Stromal cell of bone marrow (primary cell): ENCODE results near the gene IGSF11.

Experiments
- DNase-seq: peaks from one replicate; pipeline ENCODE4 v3.0.0-alpha.2; 2012; ENCODE audit warnings: low read depth

The IGSF11 gene

DNA sequence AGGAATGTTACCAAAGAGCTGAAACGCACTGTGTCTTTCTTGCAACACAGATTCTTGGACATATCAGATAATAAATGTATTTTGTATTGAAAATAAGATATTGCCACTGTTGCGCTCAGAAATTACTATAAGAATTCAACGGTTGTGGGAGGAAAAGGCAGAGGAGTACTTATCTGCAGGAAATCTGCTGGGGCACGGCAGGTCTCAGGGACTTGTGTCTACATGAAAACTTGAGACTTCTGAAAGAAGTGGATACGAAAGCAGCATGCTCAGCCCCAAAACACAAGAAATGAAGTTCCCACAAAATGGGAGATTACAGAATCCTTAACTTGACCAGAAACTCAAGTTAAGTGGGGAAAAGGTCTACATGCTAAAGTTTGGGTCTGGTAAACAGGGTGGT is 86.5 kb downstream of the IGSF11 start:
- DNase-seq: no peak

DNA sequence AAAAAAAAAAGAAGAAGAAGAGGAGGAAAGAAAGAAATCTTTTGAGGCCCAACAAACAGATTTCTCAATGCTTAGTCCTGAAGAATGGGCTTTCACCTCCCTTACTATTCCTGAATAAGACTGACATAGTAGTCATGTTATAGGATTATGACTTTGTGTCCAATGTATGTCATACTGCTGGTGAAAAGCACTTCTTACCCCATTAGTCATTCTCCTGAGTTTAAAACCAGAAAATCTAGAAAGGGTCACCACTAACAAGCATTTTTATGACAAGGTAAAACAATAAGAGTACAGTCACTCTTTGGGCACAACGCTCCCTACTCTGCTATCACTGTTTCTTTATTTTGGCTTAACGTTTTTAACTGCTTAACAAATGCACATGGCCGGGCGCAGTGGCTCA is 88.2 kb downstream of the IGSF11 start:
- DNase-seq: no peak

DNA sequence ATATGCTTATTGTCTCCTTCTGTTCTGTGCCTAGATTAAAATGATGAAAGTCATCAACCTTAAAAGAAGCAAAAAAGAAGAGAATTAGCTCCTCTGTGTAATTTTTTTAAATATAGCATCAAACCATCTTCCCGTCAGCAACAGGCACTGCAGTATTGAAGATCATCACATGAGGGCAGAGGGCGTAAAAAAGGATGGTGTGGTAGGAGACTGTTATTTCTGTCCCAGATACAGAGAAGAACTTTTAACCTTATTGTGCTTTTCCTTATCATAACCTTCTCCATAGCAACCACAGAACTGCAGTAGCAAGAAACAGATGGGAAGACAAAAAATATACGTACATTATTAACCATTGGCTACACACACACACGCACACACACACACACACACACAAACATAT is 88.8 kb downstream of the IGSF11 start:
- no peak for DNase-seq

DNA sequence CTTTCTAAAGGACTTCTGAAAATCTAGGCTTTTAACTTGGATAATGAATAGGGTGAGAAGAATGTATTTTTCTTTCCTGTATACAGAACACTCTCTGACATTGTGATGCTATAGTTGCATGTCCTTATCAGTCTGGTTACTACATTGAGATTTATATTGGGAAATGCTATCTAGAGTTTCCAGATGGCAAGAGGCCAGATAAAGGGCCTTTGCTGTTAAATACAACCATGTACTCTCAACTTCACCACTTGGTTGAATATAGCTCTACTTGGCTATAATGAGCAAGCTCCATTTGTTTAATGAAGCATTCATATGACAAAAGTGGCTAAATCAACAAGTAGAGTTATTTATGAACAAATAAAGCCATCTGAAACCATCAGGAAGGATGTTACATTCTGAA is 91.0 kb downstream of the IGSF11 start:
- no peak for DNase-seq

DNA sequence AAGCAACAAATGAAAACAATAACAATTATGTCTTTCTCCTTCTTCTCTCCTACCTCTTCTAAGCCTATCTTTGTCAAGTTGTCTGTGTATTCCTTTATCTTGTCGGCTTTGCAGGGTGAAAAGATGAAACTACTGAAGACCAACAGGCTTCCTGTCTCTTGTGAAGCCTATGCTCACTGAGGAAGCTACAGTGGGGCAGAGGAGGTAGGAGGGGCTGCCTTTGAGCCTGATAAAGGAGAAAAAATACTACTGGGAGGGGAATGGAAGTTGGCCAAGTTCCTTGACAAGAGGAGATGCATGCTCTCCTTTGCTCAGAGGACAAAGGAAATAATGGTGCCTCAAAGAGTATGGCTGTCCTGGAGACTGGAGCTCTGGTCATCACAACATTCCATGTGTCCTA is 92.0 kb downstream of the IGSF11 start:
- DNase-seq: no peak

DNA sequence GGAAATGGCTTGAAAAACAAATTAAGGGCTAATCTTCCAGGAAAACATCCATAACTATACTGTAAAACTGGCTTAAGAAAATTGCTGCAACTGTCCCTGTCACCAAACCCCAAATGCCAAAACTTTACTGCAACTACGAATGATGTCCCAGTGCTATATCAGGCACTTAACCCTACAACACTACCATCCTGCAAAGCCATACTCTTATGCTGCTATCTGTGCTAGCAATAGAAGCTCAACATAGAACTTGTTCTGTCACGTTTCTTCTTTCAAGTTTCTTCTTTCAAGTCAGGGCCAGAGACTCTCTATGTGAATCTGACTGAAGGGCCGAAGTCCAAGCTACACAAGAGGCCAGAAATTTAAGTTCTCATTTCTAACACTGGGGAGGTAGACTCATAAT is 92.5 kb downstream of the IGSF11 start:
- DNase-seq: no peak

DNA sequence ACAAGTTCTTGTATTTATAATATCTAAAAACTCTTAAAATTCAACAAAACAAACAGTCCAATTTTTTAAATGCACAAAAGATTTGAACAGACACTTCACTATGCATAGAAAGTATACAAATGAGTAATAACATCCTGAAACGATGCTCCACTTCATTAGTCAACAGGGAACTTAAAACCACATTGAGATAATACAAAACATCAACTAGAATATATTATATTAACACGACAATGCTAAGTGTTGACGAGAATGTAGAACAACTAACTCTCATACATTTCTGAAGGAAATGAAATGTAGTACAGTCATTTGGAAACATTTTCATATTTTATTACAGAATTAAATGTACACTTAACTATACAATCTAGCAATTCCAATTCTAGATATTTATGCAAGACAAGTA is 93.4 kb downstream of the IGSF11 start:
- DNase-seq: no peak

DNA sequence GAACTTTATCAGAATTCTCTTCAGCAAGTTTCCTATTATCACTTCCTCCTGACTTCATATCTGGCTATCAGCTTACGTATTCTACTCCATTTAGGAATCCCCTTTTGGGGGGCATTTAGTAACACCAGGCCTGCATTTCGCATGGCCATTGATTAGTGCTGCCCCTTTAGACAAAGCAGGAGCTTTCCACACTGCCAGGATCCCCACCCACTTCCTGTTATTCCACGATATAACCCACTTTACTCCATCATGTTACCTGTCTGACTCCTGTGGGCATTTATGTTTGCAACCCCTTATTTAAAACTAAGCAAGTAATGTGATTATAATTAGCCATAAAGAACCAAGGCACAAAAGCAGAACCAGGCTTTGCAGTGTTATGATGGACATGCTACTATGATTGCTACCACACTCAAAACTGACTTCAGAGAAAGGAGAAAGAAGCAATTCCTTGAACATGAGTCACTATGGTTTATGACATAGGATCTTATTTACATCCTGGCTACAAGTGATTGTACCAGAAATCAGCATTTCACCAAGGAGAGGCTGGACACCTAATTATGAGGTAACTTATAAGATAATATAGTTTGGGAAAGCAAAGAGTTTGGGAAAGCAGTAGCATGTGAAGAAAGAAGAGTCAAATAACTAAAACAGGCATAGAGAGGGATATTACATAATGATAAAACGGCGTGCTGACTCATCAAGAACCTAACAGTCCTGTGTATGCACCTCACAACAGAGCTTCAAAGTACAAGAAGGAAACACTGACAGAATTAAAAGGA is 96.3 kb downstream of the IGSF11 start:
- DNase-seq: no peak

DNA sequence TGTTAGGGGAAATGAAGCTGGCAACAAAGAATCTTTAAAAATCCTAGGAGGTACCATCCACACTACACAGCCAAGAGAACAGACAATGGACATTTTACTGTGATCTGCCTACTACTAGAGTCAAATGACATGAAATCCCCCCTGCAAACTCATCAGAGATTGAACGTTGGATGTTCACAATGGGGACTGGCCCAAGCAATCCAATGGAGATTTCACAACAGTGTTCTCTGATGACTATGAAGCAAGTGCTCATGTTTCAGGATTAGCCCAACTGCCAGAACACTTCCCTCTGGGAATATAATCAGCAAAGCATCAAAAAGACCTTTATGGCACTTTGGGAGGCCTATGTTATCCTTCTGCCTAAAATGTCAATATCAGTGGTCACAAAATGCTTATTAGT is 97.8 kb downstream of the IGSF11 start:
- peak; percentile 29 for DNase-seq

DNA sequence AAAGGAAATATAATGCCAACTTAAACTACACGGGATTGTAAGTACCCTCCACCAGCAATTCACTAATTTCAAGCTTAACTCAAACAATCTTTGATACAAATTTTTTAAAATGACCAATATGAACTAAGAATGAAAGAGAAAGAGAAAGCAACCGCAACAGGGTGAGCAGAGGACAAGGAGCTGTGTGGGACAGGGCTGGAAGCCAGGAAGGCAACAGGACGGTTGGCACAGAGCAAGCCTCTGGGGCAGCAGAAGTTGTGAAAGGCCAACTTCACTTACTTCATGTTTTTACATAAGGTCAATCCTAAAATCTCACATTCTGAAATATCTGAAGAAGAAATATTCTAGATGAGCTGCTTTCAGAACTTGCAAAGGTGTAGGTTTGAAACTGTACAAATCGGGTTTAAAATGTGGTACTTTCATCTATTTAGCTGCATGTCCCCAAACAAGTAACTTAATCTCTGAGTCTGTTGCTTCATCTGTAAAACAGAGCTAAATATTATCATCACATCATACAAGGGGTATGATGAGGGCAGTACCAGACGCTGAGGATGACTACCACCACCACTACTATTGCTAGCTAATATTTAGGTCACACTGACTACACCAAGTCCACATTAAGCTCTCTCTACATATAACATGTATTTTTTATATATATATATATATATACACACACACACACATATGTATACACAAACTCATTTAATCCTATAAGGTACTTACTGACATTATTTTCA is 101.7 kb downstream of the IGSF11 start:
- peak; percentile 26 for DNase-seq

DNA sequence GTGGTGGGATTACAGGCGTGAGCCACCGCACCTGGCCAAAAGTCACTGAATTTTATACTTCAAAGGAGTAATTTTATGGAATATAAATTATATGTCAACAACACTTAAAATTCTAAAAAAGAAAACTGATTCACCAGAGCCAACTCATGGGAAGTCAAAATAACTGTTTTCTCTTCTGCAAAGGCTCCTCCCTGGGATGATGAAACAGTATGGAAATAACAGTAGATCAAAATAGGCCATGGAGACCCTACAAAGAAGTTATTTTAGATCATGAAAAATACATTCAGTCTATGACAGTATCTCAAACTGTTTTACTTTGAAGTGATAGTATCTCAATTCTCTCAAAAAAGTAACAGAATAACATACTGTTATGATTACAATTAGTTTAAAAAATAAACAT is 102.7 kb downstream of the IGSF11 start:
- no peak for DNase-seq

DNA sequence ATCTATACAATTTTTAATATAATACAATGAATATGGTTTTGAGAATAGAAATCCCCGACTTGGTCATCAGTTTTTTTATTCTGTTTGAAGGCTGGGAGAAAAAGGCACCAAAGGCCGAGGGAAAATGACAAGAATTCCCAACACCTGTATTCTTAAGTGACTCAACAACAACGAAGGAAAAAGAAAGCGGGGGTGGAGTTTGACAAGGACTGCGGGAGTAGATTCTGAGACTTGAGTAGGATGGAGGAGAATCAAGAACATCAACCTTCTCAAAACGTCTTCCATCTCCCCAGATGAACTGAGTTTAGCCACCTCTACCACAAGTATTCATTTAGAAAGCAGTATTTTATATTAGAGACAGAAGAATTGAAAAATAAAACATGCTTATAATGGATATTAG is 107.2 kb downstream of the IGSF11 start:
- no peak for DNase-seq

DNA sequence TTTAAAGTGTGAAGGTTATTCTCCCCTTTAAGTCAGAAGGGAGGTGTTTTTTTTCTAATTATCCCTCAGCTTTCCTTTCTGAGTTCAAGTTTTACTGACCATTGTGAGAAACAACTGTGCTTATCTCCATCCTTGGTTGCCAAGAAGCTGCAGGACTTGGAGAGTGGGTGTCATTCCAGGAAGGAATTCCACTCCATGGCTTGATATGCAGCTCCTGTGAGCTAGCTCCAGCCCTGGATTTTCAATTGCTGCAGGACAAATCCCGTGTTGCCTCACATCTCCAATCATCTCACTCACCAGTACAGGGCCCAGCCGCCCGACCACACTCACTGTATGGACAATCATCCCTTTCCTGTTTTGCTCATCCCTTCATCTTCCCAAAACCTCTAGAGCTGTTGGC is 122.5 kb downstream of the IGSF11 start:
- DNase-seq: no peak

DNA sequence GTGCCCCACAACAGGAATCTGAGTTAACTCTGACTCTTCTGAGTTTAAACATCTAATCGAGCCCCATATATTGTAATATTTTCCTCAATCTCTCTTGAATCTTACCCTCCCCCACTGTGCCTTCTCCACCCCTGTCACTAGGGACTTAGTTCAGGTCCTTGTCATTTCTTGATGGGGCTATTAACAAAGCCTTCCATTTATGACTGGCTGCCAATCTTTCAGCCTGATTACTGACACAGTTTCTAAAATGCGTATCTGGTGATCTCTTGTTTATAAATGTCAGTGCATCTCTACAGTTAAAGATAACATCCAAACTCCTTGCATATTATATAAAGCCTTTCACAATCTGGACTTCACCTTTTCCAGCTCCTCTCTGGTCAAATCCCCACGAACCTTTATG is 124.3 kb downstream of the IGSF11 start:
- DNase-seq: no peak

DNA sequence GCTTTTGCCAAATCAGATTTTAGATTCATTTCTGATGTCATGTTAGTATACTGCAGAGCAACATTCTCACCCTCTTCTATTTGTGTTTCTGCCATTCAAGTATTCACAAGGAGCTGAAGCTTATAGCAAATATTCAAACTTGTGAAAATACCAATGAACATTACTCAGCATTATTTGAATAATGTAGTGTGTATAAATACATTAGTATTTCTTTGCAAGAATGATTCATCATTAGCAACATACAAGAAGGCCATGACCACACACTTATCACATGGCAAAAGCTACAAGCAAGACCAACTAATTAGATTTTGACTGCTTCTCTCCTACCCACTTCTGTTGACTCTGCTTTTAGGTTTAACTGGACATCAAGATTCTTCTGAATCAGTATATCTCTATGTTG is 124.9 kb downstream of the IGSF11 start:
- no peak for DNase-seq

DNA sequence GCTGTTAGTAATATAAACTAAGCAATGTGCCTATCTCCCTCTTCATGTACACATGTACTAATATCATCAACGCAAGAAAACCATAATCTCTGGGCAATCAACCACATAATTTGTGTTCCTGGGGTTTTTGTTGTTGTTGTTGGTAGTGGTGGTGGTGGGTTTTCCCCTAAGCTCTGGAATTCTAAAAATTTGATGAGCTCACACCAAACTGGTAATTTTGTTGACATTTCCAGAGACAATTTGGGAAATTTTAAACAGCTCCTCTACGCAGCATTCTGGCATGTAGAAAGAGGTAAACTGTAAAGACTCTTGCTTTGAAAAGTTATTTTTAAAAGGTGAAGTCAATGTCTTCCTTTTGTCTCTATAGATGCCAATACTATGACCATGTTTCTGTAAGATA is 126.7 kb downstream of the IGSF11 start:
- DNase-seq: no peak

DNA sequence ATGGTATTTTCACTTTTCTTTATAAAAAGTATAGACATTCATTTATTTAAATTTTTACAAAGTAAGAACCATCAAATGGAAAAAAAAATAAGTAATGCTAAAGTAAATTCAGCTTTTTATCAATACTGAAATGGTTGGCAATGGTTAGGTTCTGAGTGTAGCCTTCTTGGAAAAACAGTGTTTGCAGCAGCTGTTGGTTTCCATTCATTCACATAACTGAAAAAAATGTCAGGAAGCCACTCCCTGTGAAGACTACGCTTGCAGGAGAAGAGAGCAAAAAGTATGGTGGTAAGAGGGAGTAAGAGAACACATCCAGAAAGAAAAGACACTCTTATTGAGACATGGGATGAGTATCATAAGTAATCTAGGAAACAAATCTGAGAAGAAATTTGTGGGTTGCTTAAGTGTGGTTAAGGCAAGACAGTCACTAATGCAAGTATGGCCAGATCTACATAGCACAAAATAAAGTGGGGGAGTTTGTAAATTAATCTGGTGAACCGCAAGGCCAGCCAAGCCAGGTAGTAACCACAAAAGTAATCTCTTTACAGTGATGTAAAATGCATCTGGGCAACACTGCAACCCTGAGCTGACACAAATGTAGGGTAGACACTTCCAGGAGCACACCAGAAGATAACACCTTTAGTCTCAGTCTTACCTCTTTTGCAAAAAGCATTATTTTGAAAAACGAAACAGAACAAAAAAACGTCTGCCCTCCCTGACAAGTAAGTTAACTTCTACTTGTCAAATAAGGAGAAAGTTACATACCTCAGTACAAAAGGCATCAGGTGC is 133.7 kb downstream of the IGSF11 start:
- no peak for DNase-seq

DNA sequence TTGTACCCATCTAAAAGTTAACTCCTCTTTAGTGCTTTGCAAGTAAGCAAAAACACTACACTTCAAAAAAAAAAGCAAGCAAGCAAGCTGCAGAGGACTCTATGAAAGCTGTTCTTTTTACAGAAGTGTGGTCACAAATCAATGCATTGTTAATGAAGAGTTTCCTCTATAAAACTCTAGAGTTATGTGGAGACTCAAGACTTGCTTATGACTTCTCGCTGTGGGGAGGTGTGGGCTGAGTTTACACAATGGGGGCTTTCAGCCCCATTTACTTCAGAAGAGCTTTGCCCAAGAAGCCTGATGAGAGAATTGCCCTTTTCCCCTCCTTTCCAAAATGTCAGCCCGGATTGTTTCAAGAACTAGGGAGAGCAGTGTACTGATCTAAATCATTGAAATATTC is 144.4 kb downstream of the IGSF11 start:
- no peak for DNase-seq

DNA sequence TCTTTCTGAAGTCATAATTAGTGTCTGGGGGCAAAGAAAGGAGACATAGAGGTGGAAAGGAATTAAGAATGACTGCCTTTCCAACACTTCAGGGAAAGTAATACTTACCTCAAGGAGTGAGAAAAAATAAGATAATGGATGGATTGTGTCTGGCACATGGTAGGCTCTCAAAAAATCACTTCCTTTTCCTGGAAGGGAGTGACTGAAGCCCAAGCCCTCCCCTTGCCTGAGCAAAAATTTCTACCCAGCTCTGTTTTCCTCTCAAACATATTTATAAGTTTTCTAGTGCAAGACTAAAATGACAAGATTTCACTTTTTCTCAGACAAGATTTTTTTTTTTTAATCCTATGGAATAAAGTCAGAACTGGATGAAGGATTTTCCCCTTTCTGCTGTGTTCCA is 145.0 kb downstream of the IGSF11 start:
- no peak for DNase-seq

DNA sequence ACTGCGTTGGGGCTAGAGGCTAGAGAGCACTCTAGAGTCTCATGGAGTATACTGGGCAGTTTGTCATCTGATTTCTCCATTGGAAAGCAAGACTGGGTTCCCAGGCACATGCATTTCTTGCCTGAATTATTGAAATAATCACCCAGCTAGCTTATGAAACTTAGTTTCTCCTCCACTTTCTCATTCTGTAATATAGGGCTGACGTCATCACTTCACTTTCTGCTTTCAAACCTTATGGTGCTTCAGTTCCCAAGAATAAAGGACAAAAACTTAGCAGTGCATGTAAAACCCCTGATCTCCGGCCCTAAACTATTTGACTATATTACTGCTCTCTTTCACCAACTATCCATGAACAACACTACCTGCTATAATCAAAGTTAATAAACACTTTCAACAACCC is 147.9 kb downstream of the IGSF11 start:
- DNase-seq: no peak

DNA sequence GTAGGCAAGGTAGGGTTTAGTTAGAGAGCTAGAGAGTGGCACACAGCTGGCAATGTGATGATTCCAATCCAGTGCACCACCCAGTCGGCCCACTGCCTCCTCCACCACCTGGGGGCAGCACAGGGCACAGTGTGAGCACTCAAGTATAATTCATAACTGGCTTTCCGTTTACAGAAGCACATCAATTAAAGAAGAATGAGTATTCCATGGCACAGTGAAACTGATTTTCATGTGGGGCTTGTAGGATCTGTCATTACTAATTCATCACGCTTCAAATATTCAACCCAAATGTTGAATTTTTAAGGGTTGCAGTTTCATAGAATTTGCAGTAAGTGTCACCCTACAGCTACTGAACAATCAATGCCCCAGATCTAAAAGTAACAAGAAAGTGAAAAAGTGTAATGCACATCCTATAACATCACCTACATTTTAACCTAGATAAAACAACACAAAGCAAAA is 149.9 kb downstream of the IGSF11 start:
- peak; percentile 35 for DNase-seq

DNA sequence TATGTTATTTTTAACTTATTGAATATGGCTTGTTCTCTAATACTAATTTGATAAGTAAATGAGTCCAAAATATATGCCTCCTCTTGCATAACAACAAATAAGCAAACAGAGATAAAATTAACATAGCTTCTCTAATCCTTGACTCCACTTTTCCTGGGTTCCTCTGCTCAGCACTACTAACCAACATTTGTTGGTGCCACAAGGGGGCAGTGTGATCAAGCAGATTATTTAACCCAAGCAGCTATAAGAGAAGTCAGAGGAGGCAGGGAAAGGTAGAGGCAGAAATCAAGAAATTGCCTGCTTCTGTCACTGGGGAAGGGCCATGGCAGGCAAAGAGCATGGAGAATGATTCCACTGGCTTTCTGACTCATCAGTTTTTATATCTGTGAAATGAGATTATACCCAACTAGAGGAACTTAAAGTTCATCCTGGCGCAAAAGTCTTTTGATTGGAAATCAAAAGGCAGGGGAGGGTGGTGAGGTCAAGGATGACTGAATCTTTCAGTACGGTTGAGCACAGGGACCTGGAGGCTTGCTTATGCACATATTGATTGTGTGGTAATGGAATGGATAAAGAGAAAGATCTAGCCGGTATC is 152.2 kb downstream of the IGSF11 start:
- DNase-seq: peak; percentile 32

DNA sequence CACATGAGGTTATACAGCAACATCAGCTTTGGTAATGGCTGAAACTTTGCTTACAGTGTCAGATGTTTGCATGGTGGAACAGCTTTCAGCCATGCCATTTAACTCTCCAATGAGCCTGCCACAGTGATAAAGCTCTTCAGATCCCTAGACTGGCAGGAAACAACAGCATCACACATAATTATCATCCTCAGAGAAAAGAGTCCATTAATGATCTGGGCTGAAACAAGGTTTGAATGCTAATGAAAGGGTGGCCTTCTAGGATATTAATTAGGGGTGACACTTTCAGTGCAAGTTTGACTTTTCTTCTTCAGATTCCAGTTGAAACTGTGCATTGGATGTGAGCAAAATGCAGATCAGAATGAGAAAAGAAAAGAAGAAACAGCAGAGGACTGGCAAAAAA is 166.6 kb downstream of the IGSF11 start:
- DNase-seq: no peak
